Breast epithelium (tissue), 3 donors: ENCODE results near the gene TMEM139.

Source experiments
- POLR2A ChIP-seq: fragments of 450-650 bp; IDR thresholded peaks from one replicate; pipeline ENCODE4 v1.6.1; 2016; ENCODE audit warnings: antibody characterized with exemption, mild to moderate bottlenecking, moderate library complexity
- TF ChIP-seq, protein P1 (sequence below), 3 donors: fragments of 450-650 bp; IDR thresholded peaks; one replicate each; pipeline ENCODE4 v1.5.1; 2016 to 2017; ENCODE audit warnings: antibody characterized with exemption in 3 of 3, mild to moderate bottlenecking in 3 of 3, moderate library complexity in 3 of 3

DNA sequence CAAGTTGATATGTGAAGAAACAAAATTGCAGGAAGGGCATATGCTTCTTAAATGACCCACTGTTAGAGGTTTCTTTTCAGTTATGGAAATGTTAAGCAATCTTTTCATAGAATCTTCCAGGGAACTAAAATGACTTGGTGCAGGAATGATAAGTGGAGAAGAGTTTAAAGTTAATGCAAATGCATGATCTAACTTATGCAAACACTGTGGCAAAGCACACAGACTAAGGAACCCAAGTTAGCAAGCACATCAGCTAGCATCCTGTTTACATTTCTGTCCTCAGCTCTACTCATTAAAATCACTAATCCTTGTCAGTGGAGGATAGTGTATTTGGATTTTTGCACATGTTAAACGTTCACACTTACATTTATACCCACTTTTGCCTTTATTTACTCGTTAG is 40.5 kb downstream of the TMEM139 start:
- TF ChIP-seq, protein P1, sequence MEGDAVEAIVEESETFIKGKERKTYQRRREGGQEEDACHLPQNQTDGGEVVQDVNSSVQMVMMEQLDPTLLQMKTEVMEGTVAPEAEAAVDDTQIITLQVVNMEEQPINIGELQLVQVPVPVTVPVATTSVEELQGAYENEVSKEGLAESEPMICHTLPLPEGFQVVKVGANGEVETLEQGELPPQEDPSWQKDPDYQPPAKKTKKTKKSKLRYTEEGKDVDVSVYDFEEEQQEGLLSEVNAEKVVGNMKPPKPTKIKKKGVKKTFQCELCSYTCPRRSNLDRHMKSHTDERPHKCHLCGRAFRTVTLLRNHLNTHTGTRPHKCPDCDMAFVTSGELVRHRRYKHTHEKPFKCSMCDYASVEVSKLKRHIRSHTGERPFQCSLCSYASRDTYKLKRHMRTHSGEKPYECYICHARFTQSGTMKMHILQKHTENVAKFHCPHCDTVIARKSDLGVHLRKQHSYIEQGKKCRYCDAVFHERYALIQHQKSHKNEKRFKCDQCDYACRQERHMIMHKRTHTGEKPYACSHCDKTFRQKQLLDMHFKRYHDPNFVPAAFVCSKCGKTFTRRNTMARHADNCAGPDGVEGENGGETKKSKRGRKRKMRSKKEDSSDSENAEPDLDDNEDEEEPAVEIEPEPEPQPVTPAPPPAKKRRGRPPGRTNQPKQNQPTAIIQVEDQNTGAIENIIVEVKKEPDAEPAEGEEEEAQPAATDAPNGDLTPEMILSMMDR (IDR thresholded peaks at IDR 0.05), result no peak
- TF ChIP-seq POLR2A, result no peak
